Sigmoid colon (tissue), 4 donors: ENCODE measurements around the gene CYP39A1.

ENCODE experiments used
- CTCF ChIP-seq, 4 experiments: fragments of 450-650 bp in 3 of 4; fragments of 200-600 bp in 1 of 4; IDR thresholded peaks; one replicate each; pipeline ENCODE4 v1.5.1; 2016 to 2019; ENCODE audit warnings: antibody characterized with exemption in 4 of 4, mild to moderate bottlenecking in 3 of 4, moderate library complexity in 2 of 4
- EP300 ChIP-seq, 4 donors: sonication (generic); formaldehyde crosslinking; IDR thresholded peaks; one replicate each; pipeline ENCODE4 v1.6.1; 2017; ENCODE audit warnings: antibody characterized with exemption in 4 of 4
- POLR2A ChIP-seq, 2 donors: fragments of 450-650 bp; IDR thresholded peaks; one replicate each; pipeline ENCODE4 v1.6.1; 2016; ENCODE audit warnings: antibody characterized with exemption in 2 of 2, mild to moderate bottlenecking in 2 of 2, moderate library complexity in 2 of 2
- POLR2AphosphoS5 ChIP-seq, 4 donors: sonication (generic); formaldehyde crosslinking; IDR thresholded peaks; one replicate each; pipeline ENCODE4 v1.6.1; 2017; ENCODE audit warnings: antibody characterized with exemption in 4 of 4

GRCh38 chr6:46500382-46500781 lies 152.2 kb downstream of the CYP39A1 start:
- TF ChIP-seq CTCF (IDR thresholded peaks at IDR 0.05) = no peak
- no peak for TF ChIP-seq EP300 (IDR thresholded peaks at IDR 0.05)
- TF ChIP-seq POLR2AphosphoS5 (IDR thresholded peaks at IDR 0.05) = no peak
- TF ChIP-seq POLR2A (IDR thresholded peaks at IDR 0.05) = no peak
